T-helper 2 cell (primary cell): ENCODE results near the gene PSMC3IP.
A peak's percentile ranks its signal among the peaks of the same experiment; 100 is the strongest.
"Not testable (repeated sequence)": the region's sequence is repeated elsewhere in the genome, so short reads cannot be mapped to it uniquely, and the experiment has no call there.

ENCODE experiments used
- DNase-seq, 5 experiments: peaks; one replicate each; pipeline versions ENCODE4 v3.0.0 to v3.0.0-alpha.2; 2012 to 2022

PSMC3IP gene

DNA sequence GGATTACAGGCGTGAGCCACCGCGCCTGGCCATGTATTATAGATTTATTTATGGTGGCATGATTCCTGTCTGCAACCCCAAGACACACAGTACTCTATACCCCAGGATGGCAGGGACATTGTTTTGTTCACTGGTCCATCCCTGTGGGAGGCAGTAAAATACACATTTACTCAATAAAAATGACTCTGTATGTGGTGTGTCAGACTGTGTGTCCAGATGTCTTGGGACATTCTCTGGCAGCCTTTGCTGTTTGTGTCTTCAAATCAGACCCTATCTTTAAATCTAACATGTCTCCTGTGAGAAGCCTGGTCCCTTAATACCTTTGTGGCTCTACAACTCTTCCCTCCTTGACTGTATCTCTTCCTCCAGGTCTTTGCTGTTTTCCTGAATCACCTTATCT, 17.3 kb downstream of the PSMC3IP start:
- no peak for DNase-seq

DNA sequence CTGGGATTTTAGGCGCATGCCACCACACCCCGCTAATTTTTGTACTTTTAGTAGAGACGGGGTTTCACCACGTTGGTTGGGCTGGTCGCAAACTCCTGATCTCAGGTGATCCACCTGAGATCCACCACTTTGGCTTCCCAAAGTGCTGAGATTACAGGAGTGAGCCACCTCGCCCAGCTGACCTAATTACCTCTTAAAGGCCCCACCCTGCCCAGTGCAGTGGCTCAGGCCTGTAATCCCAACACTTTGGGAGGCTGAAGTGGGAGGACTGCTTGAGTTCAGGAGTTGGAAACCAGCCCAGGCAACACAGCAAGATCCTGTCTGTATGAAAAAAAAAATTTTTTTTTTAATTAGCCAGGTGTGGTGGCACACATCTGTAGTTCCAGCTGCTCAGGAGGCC, 18.5 kb downstream of the PSMC3IP start:
- no peak for DNase-seq

DNA sequence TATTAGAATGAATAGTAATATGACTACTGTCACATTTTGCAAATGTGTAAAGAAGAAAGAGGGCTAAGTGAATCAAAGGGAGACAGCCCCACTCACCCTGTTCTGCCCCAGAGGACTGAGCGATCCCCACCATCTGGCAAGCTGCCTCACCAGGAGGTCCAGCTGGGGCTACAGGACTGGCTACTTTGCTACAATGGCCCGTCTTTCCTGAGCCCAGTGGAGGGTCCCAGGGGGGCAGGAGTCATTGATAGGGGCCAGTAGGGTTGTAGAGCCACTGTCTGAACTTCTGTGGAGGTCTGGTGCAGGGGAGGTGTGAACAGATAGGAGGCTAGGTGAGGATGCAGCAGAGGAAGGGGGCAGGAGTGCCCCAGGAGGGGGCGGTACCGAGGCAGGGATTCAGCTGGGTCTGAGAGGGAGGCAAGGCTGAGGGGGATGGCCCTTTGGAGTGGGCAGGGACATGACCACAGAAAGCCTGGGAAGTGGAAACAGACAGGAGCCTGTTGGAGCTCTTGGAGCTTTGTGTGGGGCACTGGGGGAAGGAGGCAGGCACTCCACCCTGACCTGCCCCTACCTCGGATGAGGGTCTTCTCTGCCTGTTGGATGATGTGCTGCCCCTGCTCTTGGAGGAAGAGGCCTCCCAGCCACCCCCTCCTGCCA, 21.4 kb downstream of the PSMC3IP start:
- DNase-seq, result not testable (repeated sequence)

- no peak for DNase-seq
Observed at GRCh38 chr17:42555122-42555622, 22.4 kb downstream of the PSMC3IP start.

- peak; percentile 43 to 87 (median 62) for DNase-seq
Observed at GRCh38 chr17:42554250-42555121, 23.0 kb downstream of the PSMC3IP start.

DNA sequence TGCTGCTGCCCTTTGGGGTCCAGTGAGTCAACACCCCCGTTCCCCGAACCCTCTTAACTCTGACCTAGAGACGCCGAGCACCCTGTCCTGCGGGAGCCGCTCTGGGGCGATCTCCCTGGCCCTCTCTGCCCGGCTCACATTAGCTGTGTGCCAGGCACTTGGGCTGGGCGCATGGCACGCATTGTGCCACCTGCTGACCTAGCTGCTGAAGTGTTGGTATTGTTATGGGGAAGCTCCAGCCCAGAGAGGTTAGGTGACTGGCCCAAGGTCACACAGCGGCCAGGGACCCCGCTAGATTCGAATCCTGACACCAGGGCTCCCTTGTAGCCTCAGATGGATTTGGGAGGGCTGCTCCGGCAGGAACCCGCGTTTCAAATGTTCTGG, 23.7 kb downstream of the PSMC3IP start:
- peak in 1 of 5 experiments; percentile 52 for DNase-seq

GRCh38 chr17:42553161-42553818, 24.2 kb downstream of the PSMC3IP start:
- no peak for DNase-seq

GRCh38 chr17:42552736-42553135, 24.8 kb downstream of the PSMC3IP start, which contains the start of gene HSD17B1:
Gene HSD17B1 (plus strand): TSS chr17:42552923. CDS start chr17:42552934, 11 bp downstream.
- not testable (repeated sequence) for DNase-seq

DNA sequence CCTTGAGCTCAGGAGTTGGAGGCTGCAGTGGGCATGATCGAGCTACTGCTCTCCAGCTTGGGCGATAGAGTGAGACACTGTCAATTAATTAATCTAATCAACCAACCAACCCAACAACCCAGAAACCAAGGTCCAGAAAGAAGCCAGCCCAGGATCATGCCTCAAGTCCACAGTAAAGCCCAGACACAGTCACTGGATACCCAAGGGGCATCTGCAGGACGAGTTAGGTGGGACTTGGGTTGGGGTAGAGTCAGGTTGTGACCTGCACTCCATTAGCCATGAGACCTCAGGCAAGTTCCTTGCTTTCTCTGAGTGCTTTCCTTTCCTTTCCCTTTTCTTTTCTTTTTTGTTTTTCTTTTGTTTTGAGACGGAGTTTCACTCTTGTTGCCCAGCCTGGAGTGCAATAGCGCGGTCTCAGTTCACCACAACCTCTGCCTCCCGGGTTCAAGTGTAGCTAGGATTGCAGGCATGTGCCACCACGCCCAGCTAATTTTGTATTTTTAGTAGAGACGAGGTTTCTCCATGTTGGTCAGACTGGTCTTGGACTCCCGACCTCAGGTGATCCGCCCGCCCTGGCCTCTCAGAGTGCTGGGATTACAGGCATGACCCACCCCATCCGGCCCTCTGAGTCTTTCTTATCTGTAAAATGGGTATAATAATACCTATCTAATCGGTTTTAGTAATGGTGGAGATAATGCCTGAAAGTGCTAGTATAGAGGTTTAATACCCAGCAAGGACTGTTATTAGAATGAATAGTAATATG, 28.4 kb downstream of the PSMC3IP start:
- no peak for DNase-seq

GRCh38 chr17:42548070-42548837, 29.3 kb downstream of the PSMC3IP start:
- peak; percentile 53 to 78 (median 61) for DNase-seq

GRCh38 chr17:42547698-42548069, 29.8 kb downstream of the PSMC3IP start:
- no peak for DNase-seq

- DNase-seq, result no peak
Observed at GRCh38 chr17:42547001-42547461, 30.5 kb downstream of the PSMC3IP start.

DNA sequence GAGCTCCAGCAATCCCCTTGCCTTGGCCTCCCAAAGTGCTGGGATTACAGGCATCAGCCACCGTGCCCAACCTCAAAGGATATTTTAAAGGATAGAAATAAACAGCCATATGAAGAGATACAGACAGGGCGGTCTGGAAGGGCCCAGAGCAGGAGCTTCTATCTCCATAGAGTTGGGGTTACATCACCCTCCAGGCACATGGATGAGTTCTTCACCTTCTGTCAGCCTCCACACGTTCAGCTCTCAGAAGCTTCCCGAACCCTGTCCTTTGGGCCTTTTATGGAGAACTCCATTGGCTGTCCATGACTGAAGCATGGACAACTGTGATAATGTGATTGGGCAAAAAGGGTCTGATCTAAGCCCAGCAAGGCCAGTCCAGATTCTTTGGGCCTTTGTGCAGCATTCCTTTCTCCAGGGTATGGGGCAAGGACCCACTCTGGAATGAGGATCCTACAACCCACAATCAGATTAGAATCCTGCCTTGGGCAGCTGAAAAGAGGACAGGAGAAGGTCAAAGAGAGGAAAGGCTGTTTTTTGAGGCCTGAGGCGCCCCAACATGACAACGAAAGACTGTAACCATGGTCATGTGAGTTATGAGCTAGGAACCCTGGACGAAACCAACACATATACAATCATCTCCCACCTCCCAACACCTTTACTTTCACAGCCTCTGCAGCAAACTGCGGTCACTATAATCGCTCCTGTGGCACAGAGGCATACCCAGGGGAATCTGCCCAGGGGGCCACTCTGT, 31.6 kb downstream of the PSMC3IP start:
- not testable (repeated sequence) for DNase-seq

- DNase-seq, result no peak
Observed at GRCh38 chr17:42544874-42545283, 32.6 kb downstream of the PSMC3IP start.

DNA sequence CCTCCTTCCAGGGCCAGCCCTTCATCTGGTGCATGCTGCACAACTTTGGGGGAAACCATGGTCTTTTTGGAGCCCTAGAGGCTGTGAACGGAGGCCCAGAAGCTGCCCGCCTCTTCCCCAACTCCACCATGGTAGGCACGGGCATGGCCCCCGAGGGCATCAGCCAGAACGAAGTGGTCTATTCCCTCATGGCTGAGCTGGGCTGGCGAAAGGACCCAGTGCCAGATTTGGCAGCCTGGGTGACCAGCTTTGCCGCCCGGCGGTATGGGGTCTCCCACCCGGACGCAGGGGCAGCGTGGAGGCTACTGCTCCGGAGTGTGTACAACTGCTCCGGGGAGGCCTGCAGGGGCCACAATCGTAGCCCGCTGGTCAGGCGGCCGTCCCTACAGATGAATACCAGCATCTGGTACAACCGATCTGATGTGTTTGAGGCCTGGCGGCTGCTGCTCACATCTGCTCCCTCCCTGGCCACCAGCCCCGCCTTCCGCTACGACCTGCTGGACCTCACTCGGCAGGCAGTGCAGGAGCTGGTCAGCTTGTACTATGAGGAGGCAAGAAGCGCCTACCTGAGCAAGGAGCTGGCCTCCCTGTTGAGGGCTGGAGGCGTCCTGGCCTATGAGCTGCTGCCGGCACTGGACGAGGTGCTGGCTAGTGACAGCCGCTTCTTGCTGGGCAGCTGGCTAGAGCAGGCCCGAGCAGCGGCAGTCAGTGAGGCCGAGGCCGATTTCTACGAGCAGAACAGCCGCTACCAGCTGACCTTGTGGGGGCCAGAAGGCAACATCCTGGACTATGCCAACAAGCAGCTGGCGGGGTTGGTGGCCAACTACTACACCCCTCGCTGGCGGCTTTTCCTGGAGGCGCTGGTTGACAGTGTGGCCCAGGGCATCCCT, 34.1 kb downstream of the PSMC3IP start:
- no peak for DNase-seq

DNA sequence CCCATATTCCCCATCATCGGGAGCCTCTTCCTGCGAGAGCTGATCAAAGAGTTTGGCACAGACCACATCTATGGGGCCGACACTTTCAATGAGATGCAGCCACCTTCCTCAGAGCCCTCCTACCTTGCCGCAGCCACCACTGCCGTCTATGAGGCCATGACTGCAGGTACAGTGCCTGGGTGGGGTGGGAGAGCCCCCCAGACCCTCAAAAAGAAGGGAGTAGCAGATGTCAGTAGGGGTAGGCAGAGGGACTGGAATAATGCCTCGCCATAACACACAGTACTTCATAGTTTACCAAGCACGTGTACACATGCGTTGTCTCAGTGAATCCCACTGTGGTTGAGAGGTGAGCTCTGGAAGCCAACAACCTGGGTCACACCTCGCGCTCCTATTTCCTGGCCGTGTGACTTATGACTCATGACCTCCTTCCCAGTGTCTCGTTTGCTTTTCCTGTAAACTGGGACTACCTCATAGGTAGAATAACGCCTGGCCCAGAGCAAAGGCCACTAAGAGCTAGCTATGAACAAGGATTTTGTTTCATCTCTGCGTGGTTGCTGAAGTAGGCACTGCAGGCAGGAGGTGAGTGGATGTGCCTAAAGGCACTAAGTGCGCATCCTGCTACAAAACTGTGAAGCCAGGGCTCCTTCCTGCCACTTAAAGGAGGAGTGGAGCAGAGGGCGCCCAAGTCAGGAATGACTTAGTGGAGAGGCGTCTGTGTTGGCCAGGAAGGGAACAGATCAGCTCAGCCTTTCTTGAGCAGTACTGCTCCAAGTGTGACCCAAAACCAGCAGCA, 36.3 kb downstream of the PSMC3IP start:
- peak in 1 of 5 experiments; percentile 29 for DNase-seq

DNA sequence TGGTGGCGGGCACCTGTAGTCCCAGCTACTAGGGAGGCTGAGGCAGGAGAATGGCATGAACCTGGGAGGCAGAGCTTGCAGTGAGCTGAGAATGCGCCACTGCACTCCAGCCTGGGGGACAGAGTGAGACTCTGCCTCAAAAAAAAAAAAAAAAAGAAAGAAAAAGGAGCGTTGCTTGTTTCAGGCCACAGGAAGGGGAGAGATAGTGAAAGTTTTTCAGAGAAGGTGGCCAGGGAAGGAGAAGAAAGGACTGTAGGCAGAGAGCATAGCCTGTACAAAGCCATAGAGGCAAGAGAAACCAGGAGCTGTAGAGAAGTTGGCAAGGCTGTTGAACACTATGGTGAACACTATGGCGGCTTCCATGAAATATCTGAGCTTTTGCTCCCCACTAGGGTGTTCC, 37.0 kb downstream of the PSMC3IP start:
- not testable (repeated sequence) for DNase-seq

GRCh38 chr17:42538482-42538881, 39.0 kb downstream of the PSMC3IP start:
- DNase-seq, result no peak
